Esophagus muscularis mucosa (tissue), 3 donors: ENCODE measurements around the gene PXDN.

Source experiments
- CTCF ChIP-seq, 3 experiments: fragments of 200-600 bp in 2 of 3; fragments of 450-650 bp in 1 of 3; sonication (generic) in 2 of 3; IDR thresholded peaks; one replicate each; pipeline ENCODE4 v1.5.1; 2017 to 2019; ENCODE audit warnings: antibody characterized with exemption in 3 of 3, mild to moderate bottlenecking in 2 of 3, moderate library complexity in 1 of 3
- POLR2A ChIP-seq: fragments of 450-650 bp; IDR thresholded peaks from one replicate; pipeline ENCODE4 v1.6.1; 2017; ENCODE audit warnings: antibody characterized with exemption, moderate library complexity, mild to moderate bottlenecking, low read depth

GRCh38 chr2:1744151-1744445 lies 217 bp downstream of the PXDN start:
- TF ChIP-seq POLR2A (no peak), CTCF (IDR thresholded peaks at IDR 0.05) (no peak)
